ENCODE results near the gene CEMIP2. TPM values are rescaled to one million over a fixed set of nuclear protein-coding genes. Genes with fewer than 3 reads are reported as not detected.

Gene CEMIP2
- total and polyA plus RNA-seq, 4 donors: 37.3 to 150 (median 89.9) TPM

DNA sequence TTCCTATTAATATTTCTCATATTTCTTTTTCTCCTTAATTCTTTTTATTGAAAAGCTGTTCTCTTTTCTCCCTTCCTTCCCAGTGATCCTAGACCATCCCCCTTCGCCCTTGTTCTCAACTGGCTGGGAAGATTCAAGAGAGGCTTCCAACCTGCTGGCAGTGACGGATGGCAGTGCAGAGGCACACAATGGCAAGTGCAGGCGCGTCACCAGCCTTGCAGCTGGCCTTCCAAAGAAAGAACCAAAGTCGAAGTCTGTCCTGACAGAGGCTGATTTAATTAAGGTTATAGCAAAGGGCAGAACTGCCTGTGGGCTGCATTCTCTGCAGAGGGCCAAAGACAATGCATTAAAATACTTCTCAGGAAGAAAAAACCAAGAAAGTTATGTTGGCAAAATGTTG lies 7.4 kb downstream of the CEMIP2 start:
- TF ChIP-seq, protein P1, sequence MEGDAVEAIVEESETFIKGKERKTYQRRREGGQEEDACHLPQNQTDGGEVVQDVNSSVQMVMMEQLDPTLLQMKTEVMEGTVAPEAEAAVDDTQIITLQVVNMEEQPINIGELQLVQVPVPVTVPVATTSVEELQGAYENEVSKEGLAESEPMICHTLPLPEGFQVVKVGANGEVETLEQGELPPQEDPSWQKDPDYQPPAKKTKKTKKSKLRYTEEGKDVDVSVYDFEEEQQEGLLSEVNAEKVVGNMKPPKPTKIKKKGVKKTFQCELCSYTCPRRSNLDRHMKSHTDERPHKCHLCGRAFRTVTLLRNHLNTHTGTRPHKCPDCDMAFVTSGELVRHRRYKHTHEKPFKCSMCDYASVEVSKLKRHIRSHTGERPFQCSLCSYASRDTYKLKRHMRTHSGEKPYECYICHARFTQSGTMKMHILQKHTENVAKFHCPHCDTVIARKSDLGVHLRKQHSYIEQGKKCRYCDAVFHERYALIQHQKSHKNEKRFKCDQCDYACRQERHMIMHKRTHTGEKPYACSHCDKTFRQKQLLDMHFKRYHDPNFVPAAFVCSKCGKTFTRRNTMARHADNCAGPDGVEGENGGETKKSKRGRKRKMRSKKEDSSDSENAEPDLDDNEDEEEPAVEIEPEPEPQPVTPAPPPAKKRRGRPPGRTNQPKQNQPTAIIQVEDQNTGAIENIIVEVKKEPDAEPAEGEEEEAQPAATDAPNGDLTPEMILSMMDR (IDR thresholded peaks at IDR 0.05; ENCODE audit: control extremely low read depth, extremely low read depth): no peak
- DNase-seq: no peak

DNA sequence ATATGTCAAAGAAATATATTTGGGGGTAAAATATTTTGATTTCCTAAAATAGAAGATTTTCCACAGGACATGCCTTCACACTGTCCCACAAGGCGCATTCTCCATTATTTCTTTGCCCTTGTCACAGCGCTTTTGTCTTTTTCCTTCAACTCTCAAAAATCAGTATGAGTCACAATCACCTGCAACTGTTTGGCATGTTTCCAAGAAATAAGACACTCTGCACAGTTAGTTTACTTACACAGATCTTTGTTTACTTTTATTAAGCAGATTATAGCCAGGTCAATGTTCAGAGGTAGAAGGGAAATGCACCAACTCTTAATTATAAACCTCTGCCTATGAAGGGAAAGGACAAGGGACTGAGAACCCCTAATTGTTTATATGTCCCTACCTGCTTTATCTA lies 9.5 kb downstream of the CEMIP2 start:
- 62 to 79% methylated on average over 2 of the region's 2 CpGs for WGBS, 2 donors
- H3K36me3 ChIP-seq (ENCODE audit: control insufficient read depth in 4 of 4, insufficient read depth in 4 of 4, low read length in 4 of 4): no peaks in the 10 kb centered on the region
- ATAC-seq (ENCODE audit: insufficient read depth, low FRiP score) (no peak), DNase-seq (peak in 2 of 3 donors; percentile 34 to 37)
- TF ChIP-seq, protein P1 (IDR thresholded peaks at IDR 0.05; ENCODE audit: control extremely low read depth, extremely low read depth): no peak
- no peak overlapping the region for H3K27ac ChIP-seq (ENCODE audit: low read depth in 1 of 2, low read length in 1 of 2)
- no peak overlapping the region for H3K4me3 ChIP-seq
- no peak overlapping the region for H3K9ac ChIP-seq (ENCODE audit: insufficient read depth in 1 of 2, low read length in 2 of 2)
- no peaks in the 10 kb centered on the region for H3K9me3 ChIP-seq (ENCODE audit: control insufficient read depth in 4 of 4, insufficient read depth in 3 of 4, low read length in 3 of 4)
- H3K4me1 ChIP-seq (ENCODE audit: control insufficient read depth in 5 of 5, insufficient read depth in 5 of 5, low read length in 5 of 5): peaks cover 0 to 17% (median 10%) of the 10 kb centered on the region in 5 donors
- no peaks in the 10 kb centered on the region for H3K27me3 ChIP-seq (ENCODE audit: control insufficient read depth in 3 of 3, insufficient read depth in 3 of 3, low read length in 2 of 3)

More for the DNA sequence above, 7.4 kb downstream of the CEMIP2 start:
- no peaks in the 10 kb centered on the region for H3K27me3 ChIP-seq (ENCODE audit: control insufficient read depth in 3 of 3, insufficient read depth in 3 of 3, low read length in 2 of 3)
- H3K9ac ChIP-seq (ENCODE audit: insufficient read depth in 1 of 2, low read length in 2 of 2): no peak overlapping the region
- no peaks in the 10 kb centered on the region for H3K36me3 ChIP-seq (ENCODE audit: control insufficient read depth in 4 of 4, insufficient read depth in 4 of 4, low read length in 4 of 4)
- H3K4me1 ChIP-seq (ENCODE audit: control insufficient read depth in 5 of 5, insufficient read depth in 5 of 5, low read length in 5 of 5): peaks cover 0 to 26% (median 15%) of the 10 kb centered on the region in 5 donors
- ATAC-seq (ENCODE audit: insufficient read depth, low FRiP score): no peak
- H3K4me3 ChIP-seq: no peak overlapping the region
- 65 to 70% methylated on average over 5 of the region's 5 CpGs for WGBS, 2 donors
- H3K9me3 ChIP-seq (ENCODE audit: control insufficient read depth in 4 of 4, insufficient read depth in 3 of 4, low read length in 3 of 4): no peaks in the 10 kb centered on the region
- no peak overlapping the region for H3K27ac ChIP-seq (ENCODE audit: low read depth in 1 of 2, low read length in 1 of 2)

GRCh38 chr9:71758277-71758676 lies 10.0 kb downstream of the CEMIP2 start:
- 66 to 80% methylated on average over 4 of the region's 4 CpGs for WGBS, 2 donors
- H3K27ac ChIP-seq (ENCODE audit: low read depth in 1 of 2, low read length in 1 of 2): peak overlapping the region in 1 of 2 donors; percentile 38
- DNase-seq (peak; percentile 43 to 80 (median 66)), ATAC-seq (ENCODE audit: insufficient read depth, low FRiP score) (no peak)
- H3K9me3 ChIP-seq (ENCODE audit: control insufficient read depth in 4 of 4, insufficient read depth in 3 of 4, low read length in 3 of 4): no peaks in the 10 kb centered on the region
- H3K4me1 ChIP-seq (ENCODE audit: control insufficient read depth in 5 of 5, insufficient read depth in 5 of 5, low read length in 5 of 5): peaks cover 0 to 17% (median 10%) of the 10 kb centered on the region in 5 donors
- no peaks in the 10 kb centered on the region for H3K27me3 ChIP-seq (ENCODE audit: control insufficient read depth in 3 of 3, insufficient read depth in 3 of 3, low read length in 2 of 3)
- H3K9ac ChIP-seq (ENCODE audit: insufficient read depth in 1 of 2, low read length in 2 of 2): no peak overlapping the region
- H3K36me3 ChIP-seq (ENCODE audit: control insufficient read depth in 4 of 4, insufficient read depth in 4 of 4, low read length in 4 of 4): no peaks in the 10 kb centered on the region
- TF ChIP-seq, protein P1 (IDR thresholded peaks at IDR 0.05; ENCODE audit: control extremely low read depth, extremely low read depth): no peak
- H3K4me3 ChIP-seq: no peak overlapping the region

DNA sequence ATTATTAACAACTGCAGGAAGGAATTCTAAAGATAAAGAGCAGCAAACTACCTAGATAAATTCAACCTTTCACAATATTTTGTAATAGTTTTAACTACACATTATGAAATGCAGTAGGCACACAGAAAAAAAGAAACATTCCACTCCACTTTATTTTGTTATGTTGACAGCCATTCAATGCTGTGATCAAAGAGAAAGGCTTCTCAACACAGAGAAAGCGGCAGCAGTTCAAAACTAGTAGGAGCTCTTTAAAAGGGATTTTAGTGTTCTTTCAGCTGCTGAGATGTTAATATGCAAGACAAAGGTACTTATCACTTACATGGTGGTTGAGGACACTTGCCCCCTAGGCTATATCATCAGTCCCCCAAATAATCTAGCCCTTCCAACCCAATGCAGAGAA lies 11.6 kb downstream of the CEMIP2 start:
- Histone ChIP-seq H3K4me1 (ENCODE audit: control insufficient read depth in 5 of 5, insufficient read depth in 5 of 5, low read length in 5 of 5) (peaks cover 0 to 18% (median 11%) of the 10 kb centered on the region in 5 donors), H3K9me3 (ENCODE audit: control insufficient read depth in 4 of 4, insufficient read depth in 3 of 4, low read length in 3 of 4) (no peaks in the 10 kb centered on the region), H3K4me3 (no peak overlapping the region), H3K36me3 (ENCODE audit: control insufficient read depth in 4 of 4, insufficient read depth in 4 of 4, low read length in 4 of 4) (no peaks in the 10 kb centered on the region), H3K27me3 (ENCODE audit: control insufficient read depth in 3 of 3, insufficient read depth in 3 of 3, low read length in 2 of 3) (no peaks in the 10 kb centered on the region), H3K27ac (ENCODE audit: low read depth in 1 of 2, low read length in 1 of 2) (no peak overlapping the region), H3K9ac (ENCODE audit: insufficient read depth in 1 of 2, low read length in 2 of 2) (no peak overlapping the region)
- TF ChIP-seq, protein P1 (IDR thresholded peaks at IDR 0.05; ENCODE audit: control extremely low read depth, extremely low read depth): no peak
- ATAC-seq (ENCODE audit: insufficient read depth, low FRiP score) (no peak), DNase-seq (no peak)
- 82 to 83% methylated on average over 1 of the region's 1 CpG for WGBS, 2 donors
